Right lobe of liver (tissue), 6 donors: ENCODE results near the gene TNFSF15. TPM values are rescaled to one million over a fixed set of nuclear protein-coding genes. Genes with fewer than 3 reads are reported as not detected.
A peak's percentile ranks its signal among the peaks of the same experiment; 100 is the strongest.
"Not testable (repeated sequence)": the region's sequence is repeated elsewhere in the genome, so short reads cannot be mapped to it uniquely, and the experiment has no call there.

Experiments
- ATAC-seq, 4 donors: fragments of 200-7000 bp; cut with Tn5 transposase; one replicate each; pipeline ENCODE4 v1.9.1; 2020; ENCODE audit warnings: mild to moderate bottlenecking in 4 of 4, moderate library complexity in 4 of 4
- DNase-seq, 3 donors: peaks; one replicate each; pipeline ENCODE4 v3.0.0-alpha.2; 2020
- H3K27ac ChIP-seq, 3 donors: fragments of 200-600 bp; one replicate each; pipeline ENCODE4 v1.8.0; 2022
- H3K27me3 ChIP-seq, 2 donors: fragments of 200-600 bp; one replicate each; pipeline ENCODE4 v1.8.0; 2022
- H3K36me3 ChIP-seq, 4 donors: fragments of 200-600 bp; sonication (generic) in 1 of 4; one replicate each; pipeline versions ENCODE4 v1.5.1 to v1.8.0; 2017 to 2022; ENCODE audit warnings: control low read depth in 1 of 4
- H3K4me1 ChIP-seq, 4 donors: fragments of 200-600 bp; sonication (generic) in 1 of 4; one replicate each; pipeline versions ENCODE4 v1.5.1 to v1.8.0; 2017 to 2022; ENCODE audit warnings: control low read depth in 1 of 4
- H3K4me3 ChIP-seq, 3 donors: fragments of 200-600 bp; one replicate each; pipeline ENCODE4 v1.8.0; 2022
- H3K9me3 ChIP-seq, 4 donors: fragments of 200-600 bp; sonication (generic) in 1 of 4; one replicate each; pipeline versions ENCODE4 v1.5.1 to v1.8.0; 2017 to 2022; ENCODE audit warnings: control low read depth in 1 of 4
- CTCF ChIP-seq, 4 donors: fragments of 200-600 bp in 3 of 4; fragments of 450-650 bp in 1 of 4; IDR thresholded peaks; one replicate each; pipeline versions ENCODE4 v1.5.1 to v1.8.0; 2016 to 2022; ENCODE audit warnings: antibody characterized with exemption in 4 of 4, mild to moderate bottlenecking in 2 of 4
- POLR2A ChIP-seq: fragments of 450-650 bp; IDR thresholded peaks from one replicate; pipeline ENCODE4 v1.6.1; 2017; ENCODE audit warnings: antibody characterized with exemption, mild to moderate bottlenecking
- WGBS: methylation state at CpG from one replicate; pipeline ENCODE4 v1.1.6; 2018; ENCODE audit warnings: low coverage, low lambda C conversion rate; ENCODE audit not compliant: insufficient coverage; ENCODE audit errors: missing lambda C conversion rate; 5-methylcytosine and 5-hydroxymethylcytosine counted together
- intact Hi-C, 2 donors: fragments of 100-400 bp; cut with DNase I; formaldehyde crosslinking; loops; one replicate each; pipeline versions ENCODE4 v1.11.2 to v1.14.1; 2022
- total RNA-seq, 6 experiments: library from RNA; depleted of rRNA in 2 of 6; stranded (reverse); fragments of >200 nt in 2 of 6; fragmentation: NEBNext Ultra II Directional in 3 of 6; extraction: Animal tissue kit (Norgen Biotek cat#: 25700) in 3 of 6; gene quantifications; one replicate each; pipeline versions ENCODE4 v1.1.0 to v1.2.4, GENCODE V29; 2016 to 2023
- donor health status: DM: no; HTN: yes; CAD: no.
- donor health status: DM: no; HTN: no; CAD: no.
- donor health status: DM: no; HTN: no; CAD: no.
- donor health status: DM: no; HTN: yes; CAD: no.
- donor health status: DM: no; HTN: yes; CAD: no.

Gene TNFSF15
- total RNA-seq, 6 experiments from 2014 or later: 0.04 to 0.35 (median 0.06) TPM; not detected in 1

GRCh38 chr9:114738581-114739316, 67.1 kb downstream of the TNFSF15 start:
- intact Hi-C loops: loop anchor here (5.0 to 10.0 kb wide), 3 partner anchors 169 to 276 kb away; no protein-coding TSS in a partner anchor
- H3K4me3 ChIP-seq: no peak overlapping the region
- ATAC-seq (peak; percentile 97 to 99 (median 99)), DNase-seq (peak; percentile 60 to 75 (median 68))
- H3K9me3 ChIP-seq: no peaks in the 10 kb centered on the region
- no peak overlapping the region for H3K27ac ChIP-seq
- no peaks in the 10 kb centered on the region for H3K27me3 ChIP-seq
- no peaks in the 10 kb centered on the region for H3K36me3 ChIP-seq
- H3K4me1 ChIP-seq: peaks cover 0 to 12% (median 0%) of the 10 kb centered on the region in 4 donors
- TF ChIP-seq CTCF (IDR thresholded peaks at IDR 0.05) (peak; percentile 84 to 94 (median 94)), POLR2A (no peak)
- WGBS: 7% methylated on average over 8 of the region's 8 CpGs

GRCh38 chr9:114737847-114738246, 68.0 kb downstream of the TNFSF15 start:
- Histone ChIP-seq H3K36me3 (no peaks in the 10 kb centered on the region), H3K4me1 (peaks cover 0 to 4% (median 0%) of the 10 kb centered on the region in 4 donors), H3K27me3 (no peaks in the 10 kb centered on the region), H3K4me3 (no peak overlapping the region), H3K9me3 (no peaks in the 10 kb centered on the region), H3K27ac (no peak overlapping the region)
- no peak for TF ChIP-seq POLR2A
- TF ChIP-seq CTCF (IDR thresholded peaks at IDR 0.05): no peak
- intact Hi-C loops: loop anchor here (5.0 to 10.0 kb wide), 3 partner anchors 169 to 277 kb away; no protein-coding TSS in a partner anchor
- ATAC-seq (no peak), DNase-seq (no peak)
- WGBS: 70% methylated on average over 4 of the region's 4 CpGs

DNA sequence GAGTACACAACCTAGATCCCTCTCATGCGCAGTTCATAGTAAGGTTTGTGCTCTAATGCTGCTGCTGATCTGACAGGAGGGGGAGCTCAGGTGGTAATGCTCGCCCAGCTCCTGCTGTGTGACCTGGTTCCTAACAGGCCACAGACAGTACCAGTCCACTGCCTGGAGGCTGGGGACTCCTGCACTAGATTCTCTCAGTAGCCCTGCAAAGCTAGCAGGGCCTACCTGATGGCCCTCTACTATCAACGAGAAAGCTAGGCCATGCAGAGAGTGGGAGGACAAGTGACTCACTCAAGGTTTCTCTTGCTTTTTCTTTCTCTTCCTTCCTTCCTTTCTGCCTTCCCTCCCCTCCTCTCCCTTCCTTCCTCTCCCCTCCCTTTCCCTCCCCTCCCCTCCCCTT, 68.7 kb downstream of the TNFSF15 start:
- WGBS: 67% methylated on average over 1 of the region's 3 CpGs
- Histone ChIP-seq H3K4me1 (no peaks in the 10 kb centered on the region), H3K4me3 (no peak overlapping the region), H3K27me3 (no peaks in the 10 kb centered on the region), H3K9me3 (no peaks in the 10 kb centered on the region), H3K36me3 (no peaks in the 10 kb centered on the region), H3K27ac (no peak overlapping the region)
- intact Hi-C loops: loop anchor here (5.0 to 10.0 kb wide), 3 partner anchors 170 to 278 kb away; no protein-coding TSS in a partner anchor
- TF ChIP-seq POLR2A (no peak), CTCF (IDR thresholded peaks at IDR 0.05) (no peak)
- DNase-seq (no peak), ATAC-seq (no peak)

GRCh38 chr9:114735704-114736103, 70.1 kb downstream of the TNFSF15 start:
- TF ChIP-seq CTCF (IDR thresholded peaks at IDR 0.05): no peak
- no peak for TF ChIP-seq POLR2A
- Histone ChIP-seq H3K27me3 (no peaks in the 10 kb centered on the region), H3K9me3 (no peaks in the 10 kb centered on the region), H3K27ac (no peak overlapping the region), H3K36me3 (no peaks in the 10 kb centered on the region), H3K4me3 (no peak overlapping the region), H3K4me1 (no peaks in the 10 kb centered on the region)
- intact Hi-C loops: loop anchor here (5.0 to 10.0 kb wide), 3 partner anchors 172 to 279 kb away; no protein-coding TSS in a partner anchor
- ATAC-seq (no peak), DNase-seq (no peak)
- WGBS: 38% methylated on average over 4 of the region's 4 CpGs

- 76% methylated on average over 5 of the region's 5 CpGs for WGBS
- not testable (repeated sequence) for H3K27me3 ChIP-seq, H3K36me3 ChIP-seq, DNase-seq, H3K4me1 ChIP-seq, ATAC-seq, H3K9me3 ChIP-seq, H3K4me3 ChIP-seq, H3K27ac ChIP-seq
- intact Hi-C loops: loop anchor here (5.0 to 10.0 kb wide), 3 partner anchors 172 to 280 kb away; no protein-coding TSS in a partner anchor
Observed at GRCh38 chr9:114735139-114735538, 70.7 kb downstream of the TNFSF15 start.
